Activated naive CD8-positive, alpha-beta T cell treated with anti-CD3 and anti-CD28 coated beads for 36 hours (primary cell): ENCODE data around the gene KPNA3. TPM values are rescaled to one million over a fixed set of nuclear protein-coding genes. Genes with fewer than 3 reads are reported as not detected.

Experiments
- DNase-seq: peaks from one replicate; pipeline ENCODE4 v3.0.0; 2021
- H3K27ac Mint-ChIP-seq: one replicate; pipeline ENCODE4 v1.8.0; 2022; ENCODE audit warnings: mild to moderate bottlenecking, moderate library complexity, mixed read lengths
- H3K27me3 Mint-ChIP-seq: one replicate; pipeline ENCODE4 v1.8.0; 2022; ENCODE audit warnings: mild to moderate bottlenecking, mixed read lengths
- H3K36me3 Mint-ChIP-seq: one replicate; pipeline ENCODE4 v1.8.0; 2021; ENCODE audit warnings: mild to moderate bottlenecking, mixed read lengths
- H3K4me1 Mint-ChIP-seq: one replicate; pipeline ENCODE4 v1.8.0; 2021; ENCODE audit warnings: mixed read lengths
- H3K4me3 Mint-ChIP-seq: one replicate; pipeline ENCODE4 v1.8.0; 2022; ENCODE audit warnings: mild to moderate bottlenecking, moderate library complexity, mixed read lengths
- H3K9me3 Mint-ChIP-seq: one replicate; pipeline ENCODE4 v1.8.0; 2022; ENCODE audit warnings: mixed read lengths
- total RNA-seq, 2 experiments: library from RNA; stranded (reverse); gene quantifications; one replicate each; pipeline ENCODE4 v1.2.3, GENCODE V29; 2021

Gene KPNA3
- total RNA-seq, 2 experiments from 2014 or later = 65.9 to 67.0 TPM

DNA sequence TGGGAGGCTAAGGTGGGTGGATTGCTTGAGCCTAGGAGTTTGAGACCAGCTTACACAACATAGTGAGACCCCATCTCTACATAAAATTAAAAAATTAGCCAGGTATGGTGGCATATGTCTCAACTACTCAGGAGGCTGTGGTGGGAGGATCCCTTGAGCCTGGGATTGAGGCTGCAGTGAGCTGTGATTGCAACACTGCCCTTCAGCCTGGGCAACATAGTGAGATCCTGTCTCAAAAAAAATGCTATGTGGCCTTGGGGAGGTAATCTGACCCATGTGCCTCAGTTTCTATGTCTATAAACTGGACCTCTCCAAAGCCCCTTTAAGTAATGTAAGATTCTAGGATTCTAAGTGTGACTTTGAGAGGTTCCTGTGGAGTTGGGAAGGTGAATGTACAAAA, 139.0 kb downstream of the KPNA3 start:
- Mint-ChIP-seq H3K4me1 (no peaks in the 10 kb centered on the region), H3K4me3 (no peak overlapping the region), H3K36me3 (peaks cover 6% of the 10 kb centered on the region), H3K27ac (no peak overlapping the region), H3K9me3 (no peaks in the 10 kb centered on the region), H3K27me3 (no peaks in the 10 kb centered on the region)
- no peak for DNase-seq

DNA sequence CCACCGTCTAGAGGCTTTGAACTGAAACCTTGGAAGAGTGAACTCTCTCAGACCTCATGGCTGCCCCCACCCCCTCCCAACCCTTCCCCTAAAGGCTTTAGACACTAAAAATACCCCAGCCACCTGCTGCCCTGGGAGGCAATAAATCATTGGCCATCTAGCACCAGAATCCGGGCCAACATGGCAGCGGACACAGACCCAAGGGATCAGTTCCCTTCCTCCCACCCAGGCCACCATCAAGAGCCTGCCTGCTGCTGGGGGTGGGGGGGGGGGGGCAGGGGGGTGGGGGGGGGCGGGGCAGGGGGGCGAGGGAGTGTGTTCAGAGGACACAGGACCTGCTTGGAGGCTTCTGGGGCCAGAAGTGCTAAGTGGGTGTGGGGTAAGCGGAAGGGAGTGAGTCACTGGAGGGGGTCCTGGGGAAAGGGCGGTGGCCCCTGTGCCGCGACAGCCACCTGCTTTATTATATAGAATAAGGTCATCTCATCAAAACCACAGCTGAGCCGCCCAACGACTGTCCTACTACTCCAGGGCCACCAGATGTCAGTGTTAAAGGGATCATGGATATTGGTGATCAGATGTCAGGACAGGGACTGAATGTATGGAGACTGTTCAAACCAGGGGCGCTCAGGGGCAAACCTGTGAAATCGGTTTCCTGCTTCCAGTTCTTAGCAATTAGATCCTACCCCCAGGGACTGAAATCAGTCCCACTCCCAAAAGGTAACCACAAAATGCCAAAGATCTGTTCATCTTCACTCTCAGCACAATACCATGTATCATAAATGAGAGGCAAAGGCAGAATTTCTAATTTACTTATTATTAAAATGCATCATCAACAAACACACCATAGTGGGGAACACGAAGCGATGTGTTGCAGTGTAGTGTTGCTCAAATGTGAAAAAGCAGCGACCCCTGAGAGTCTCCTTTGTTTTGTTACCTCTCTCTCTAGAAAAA, 139.9 kb downstream of the KPNA3 start:
- DNase-seq = peak; percentile 23
- no peaks in the 10 kb centered on the region for H3K9me3 Mint-ChIP-seq
- H3K36me3 Mint-ChIP-seq = peaks cover 2% of the 10 kb centered on the region
- H3K27me3 Mint-ChIP-seq = no peaks in the 10 kb centered on the region
- H3K4me3 Mint-ChIP-seq = no peak overlapping the region
- H3K4me1 Mint-ChIP-seq = no peaks in the 10 kb centered on the region
- H3K27ac Mint-ChIP-seq = no peak overlapping the region

DNA sequence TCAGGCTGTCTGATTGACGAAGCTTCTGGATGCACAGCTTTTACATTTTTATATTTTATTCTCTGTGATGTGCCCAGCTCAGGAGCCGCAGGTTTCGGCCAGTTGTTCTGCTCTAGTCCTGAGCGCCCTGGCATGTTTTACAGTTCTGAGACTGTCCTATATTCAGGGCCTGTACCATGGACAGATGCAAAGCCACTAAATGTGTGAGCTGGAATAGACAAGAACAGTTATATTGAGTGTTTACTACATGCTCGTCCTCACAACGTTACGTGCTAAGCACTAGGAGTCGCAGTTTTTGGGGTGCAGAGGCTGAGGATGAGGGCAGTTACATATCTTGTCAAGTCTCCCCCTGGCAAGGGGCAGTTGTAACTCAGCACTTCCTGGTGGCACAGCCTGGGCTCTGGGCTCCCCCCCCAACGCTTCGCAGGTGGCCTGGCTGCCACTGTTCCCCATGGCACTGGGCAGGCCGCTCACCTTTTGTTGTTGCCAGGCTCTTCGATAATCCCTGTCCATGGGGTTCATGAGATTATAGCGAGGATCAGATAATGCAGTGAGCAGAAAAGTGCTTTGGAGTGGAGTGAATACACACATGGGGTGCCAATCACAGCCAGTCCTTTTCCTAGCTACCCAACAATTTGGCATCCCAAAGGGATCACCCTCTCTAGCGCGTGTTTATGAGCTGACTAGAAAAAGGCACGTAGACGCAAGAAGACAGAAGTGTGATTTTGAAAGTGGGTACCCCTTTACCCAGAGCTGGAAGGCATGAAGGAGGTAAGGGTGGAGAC, 140.7 kb downstream of the KPNA3 start:
- Mint-ChIP-seq H3K27ac (no peak overlapping the region), H3K36me3 (peaks cover 2% of the 10 kb centered on the region), H3K4me3 (no peak overlapping the region), H3K9me3 (no peaks in the 10 kb centered on the region), H3K27me3 (no peaks in the 10 kb centered on the region), H3K4me1 (no peaks in the 10 kb centered on the region)
- DNase-seq = no peak

- H3K27ac Mint-ChIP-seq = no peak overlapping the region
- H3K27me3 Mint-ChIP-seq = no peaks in the 10 kb centered on the region
- no peaks in the 10 kb centered on the region for H3K9me3 Mint-ChIP-seq
- H3K4me1 Mint-ChIP-seq = peaks cover 6% of the 10 kb centered on the region
- DNase-seq = no peak
- peaks cover 2% of the 10 kb centered on the region for H3K36me3 Mint-ChIP-seq
- no peak overlapping the region for H3K4me3 Mint-ChIP-seq
Observed at GRCh38 chr13:49649963-49650312, 142.5 kb downstream of the KPNA3 start.

Other genes with a start within 250 kb of the KPNA3 start
- gene RCBTB1, start 207.1 kb downstream of the KPNA3 start, total RNA-seq = 10 to 100 TPM; 13.2 to 14.6 TPM
- 1 to 10 TPM in 1 of 2 experiments, under 1 TPM in 1; 0.97 to 1.1 TPM for gene ARL11, start 164.2 kb downstream of the KPNA3 start, total RNA-seq
- gene EBPL, start 101.2 kb downstream of the KPNA3 start, total RNA-seq = 10 to 100 TPM; 54.8 to 60.0 TPM
- gene SPRYD7, start 143.7 kb upstream of the KPNA3 start, total RNA-seq = 1 to 10 TPM; 7.6 to 8.1 TPM
- gene TRIM13, start 204.4 kb upstream of the KPNA3 start, total RNA-seq = 10 to 100 TPM; 17.7 to 18.1 TPM
- gene KCNRG, start 222.8 kb upstream of the KPNA3 start, total RNA-seq = under 1 TPM; 0.26 to 0.37 TPM